GM12878 (cell line): ENCODE results near the gene PXMP2. TPM values are rescaled to one million over a fixed set of nuclear protein-coding genes. Genes with fewer than 3 reads are reported as not detected.

ENCODE experiments used
- ATAC-seq: fragments of 200-7000 bp; cut with Tn5 transposase; 3 replicates; pipeline ENCODE4 v1.9.1; 2020; ENCODE audit warnings: mild to moderate bottlenecking, moderate library complexity
- BruUV-seq: library from RNA; stranded (reverse); fragments of 400-500 nt; replicated peaks from 2 replicates; lab custom pipeline; 2021; lab: Mats Ljungman, UMichigan
- CTCF ChIA-PET: fragments of 300-600 bp; sonication (Branson Sonifier 250); formaldehyde crosslinking; extraction: SDS; loops from one replicate; lab custom pipeline; 2021; ENCODE audit warnings: inconsistent platforms; lab: Yijun Ruan, JAX
- POLR2A ChIA-PET: fragments of 350-600 bp; formaldehyde crosslinking; extraction: SDS; loops from one replicate; lab custom pipeline; 2021; ENCODE audit warnings: inconsistent platforms; lab: Charles Lee
- RAD21 ChIA-PET: fragments of 300-600 bp; sonication (Branson Sonifier 250); formaldehyde crosslinking; loops from one replicate; lab custom pipeline; 2023; ENCODE audit warnings: antibody characterized with exemption; ENCODE audit not compliant: unreplicated experiment; lab: Charles Lee
- SMC1A ChIA-PET: fragments of 300-600 bp; sonication (Branson Sonifier 250); formaldehyde crosslinking; loops from one replicate; lab custom pipeline; 2023; ENCODE audit not compliant: unreplicated experiment, uncharacterized antibody; lab: Charles Lee
- DNase-seq: peaks from one replicate; pipeline ENCODE4 v3.0.0-alpha.2; 2011; ENCODE audit warnings: low read depth, low spot score
- FAIRE-seq: peaks from 3 replicates; lab custom pipeline; 2011; peaks lifted over from hg19 to GRCh38; lab: Jason Lieb, UNC
- H2AFZ ChIP-seq: 2 replicates; pipeline ENCODE4 v1.6.0; 2011; ENCODE audit warnings: low read depth, low read length, control low read depth; ENCODE audit not compliant: control insufficient read depth
- H3K27ac ChIP-seq: 2 replicates; pipeline ENCODE4 v1.5.1; 2011; ENCODE audit warnings: control low read depth; ENCODE audit not compliant: control insufficient read depth, insufficient read depth
- H3K27me3 ChIP-seq, 2 experiments: replicated peaks in 1 of 2; 2 replicates each; pipeline versions ENCODE4 v1.6.0 to v1.6.1; 2011; ENCODE audit warnings: low read length in 1 of 2; ENCODE audit not compliant: control insufficient read depth in 2 of 2, insufficient read depth in 2 of 2
- H3K36me3 ChIP-seq, 2 experiments: 2 replicates each; pipeline ENCODE4 v1.5.1; 2011; ENCODE audit warnings: low read length in 1 of 2; ENCODE audit not compliant: control insufficient read depth in 2 of 2, insufficient read depth in 2 of 2
- H3K4me1 ChIP-seq: 2 replicates; pipeline ENCODE4 v1.6.1; 2011; ENCODE audit warnings: mild to moderate bottlenecking, low read length, moderate library complexity, mixed read lengths; ENCODE audit not compliant: control insufficient read depth, insufficient read depth
- H3K4me2 ChIP-seq: 2 replicates; pipeline ENCODE4 v1.6.0; 2011; ENCODE audit warnings: control low read depth; ENCODE audit not compliant: control insufficient read depth, insufficient read depth
- H3K4me3 ChIP-seq: fragments of 200-600 bp; sonication (generic); 2 replicates; pipeline ENCODE4 v1.5.1; 2016
- H3K79me2 ChIP-seq: 2 replicates; pipeline ENCODE4 v1.6.0; 2011; ENCODE audit warnings: low read length; ENCODE audit not compliant: control insufficient read depth, insufficient read depth
- H3K9ac ChIP-seq: 2 replicates; pipeline ENCODE4 v1.8.0; 2011; ENCODE audit warnings: low read length, control low read depth, mixed read lengths; ENCODE audit not compliant: control insufficient read depth, insufficient read depth
- H3K9me3 ChIP-seq: replicated peaks from 3 replicates; pipeline ENCODE4 v1.5.1; 2011; ENCODE audit warnings: mild to moderate bottlenecking, low read length; ENCODE audit not compliant: control insufficient read depth, insufficient read depth
- H4K20me1 ChIP-seq: 2 replicates; pipeline ENCODE4 v1.6.0; 2011; ENCODE audit not compliant: control insufficient read depth, insufficient read depth
- EED ChIP-seq: sonication (generic); IDR thresholded peaks from 2 replicates; pipeline ENCODE4 v1.6.1; 2016; ENCODE audit warnings: antibody characterized with exemption, low read depth
- LARP7 ChIP-seq: fragments of 450-650 bp; IDR thresholded peaks from 2 replicates; pipeline ENCODE4 v1.6.1; 2017; ENCODE audit warnings: mild to moderate bottlenecking
- NFXL1 ChIP-seq: fragments of 450-650 bp; IDR thresholded peaks from 2 replicates; pipeline ENCODE4 v1.6.1; 2017; ENCODE audit warnings: antibody characterized with exemption, mild to moderate bottlenecking, borderline replicate concordance
- NKRF ChIP-seq: fragments of 450-650 bp; conservative IDR thresholded peaks from 2 replicates; pipeline ENCODE4 v1.6.1; 2017; ENCODE audit warnings: mild to moderate bottlenecking, moderate library complexity
- TCF3 ChIP-seq: IDR thresholded peaks from 2 replicates; pipeline ENCODE4 v1.6.1; 2012; ENCODE audit warnings: low read depth, mild to moderate bottlenecking, low read length, borderline replicate concordance; ENCODE audit not compliant: insufficient read depth
- ZNF687 ChIP-seq: fragments of 450-650 bp; IDR thresholded peaks from 2 replicates; pipeline ENCODE4 v1.6.1; 2017; ENCODE audit warnings: mild to moderate bottlenecking, moderate library complexity
- WGBS: methylation state at CpG from one replicate; pipeline ENCODE4 v1.1.6; 2016; ENCODE audit warnings: low lambda C conversion rate; ENCODE audit not compliant: insufficient replicate concordance, insufficient coverage; ENCODE audit errors: missing lambda C conversion rate; 5-methylcytosine and 5-hydroxymethylcytosine counted together
- in situ Hi-C: fragments of 300-500 bp; cut with MboI; formaldehyde crosslinking; loops from 9 replicates; pipeline ENCODE4 v1.14.3; 2018; ENCODE audit warnings: mixed read lengths
- intact Hi-C: fragments of 100-400 bp; cut with micrococcal nuclease; formaldehyde crosslinking; loops from one replicate; pipeline ENCODE4 v1.14.2; 2022; ENCODE audit not compliant: unreplicated experiment
- polyA plus RNA-seq, 11 experiments: library from polyadenylated mRNA; depleted of rRNA in 4 of 11; unstranded in 6 of 11; stranded (reverse) in 5 of 11; fragments of >200 nt; fragmentation: Nextera tagmentation in 4 of 11; fragmentation: Illumina TruSeq in 1 of 11; extraction: Ambion mirVana in 4 of 11; extraction: Trizol in 1 of 11; gene quantifications; 1 replicate in 1 of 11; 2 replicates in 10 of 11; pipeline versions ENCODE4 v1.2.1 to v1.2.3, GENCODE V29; 2011 to 2016; ENCODE audit warnings: inconsistent platforms in 2 of 11, missing spikeins in 2 of 11, low read depth in 1 of 11
- small RNA-seq: library from RNA; depleted of rRNA; stranded (forward); fragments of <200 nt; gene quantifications from one replicate; pipeline ENCODE3, GENCODE V24; 2014
- total RNA-seq, 4 experiments: library from RNA; depleted of rRNA in 3 of 4; stranded (reverse); fragments of >200 nt in 3 of 4; fragmentation: Illumina TruSeq in 1 of 4; extraction: Trizol in 1 of 4; gene quantifications; 2 replicates each; pipeline versions ENCODE4 v1.2.1 to v1.2.3, GENCODE V29; 2013 to 2021

The PXMP2 gene
- total and polyA plus RNA-seq, 10 of the 15 experiments (the other 5 are each of a cell fraction or from before 2014, with no cell fraction given), result 4.0 to 97.8 (median 42.0) TPM

GRCh38 chr12:132754160-132754932, 67.0 kb downstream of the PXMP2 start:
- H3K9ac ChIP-seq, result no peak overlapping the region
- WGBS, result 99% methylated on average over 14 of the region's 14 CpGs
- FAIRE-seq (no peak), DNase-seq (no peak), ATAC-seq (peak; percentile 53)
- TF ChIP-seq TCF3 (no peak), EED (no peak), NKRF (no peak), ZNF687 (no peak), NFXL1 (no peak), LARP7 (no peak)
- BruUV-seq, result no TSS peak
- H3K27ac ChIP-seq, result no peak overlapping the region
- H3K4me2 ChIP-seq, result no peak overlapping the region
- ChIA-PET RAD21 (no interaction called here), SMC1A (interaction anchor here (2.0 kb wide), 1 partner anchor 13 kb away, joined by 4 read pairs; no protein-coding TSS in a partner anchor), POLR2A (interaction anchor here (1.4 kb wide), 1 partner anchor 10 kb away, joined by 3 read pairs; no protein-coding TSS in a partner anchor), CTCF (interaction anchor here (1.6 kb wide), 1 partner anchor 23 kb away, joined by 4 read pairs; no protein-coding TSS in a partner anchor)
- no peak overlapping the region for H2AFZ ChIP-seq
- H3K27me3 ChIP-seq, result no peaks in the 10 kb centered on the region
- H3K4me1 ChIP-seq, result no peaks in the 10 kb centered on the region
- in situ Hi-C loops, result no loop called here
- H4K20me1 ChIP-seq, result no peaks in the 10 kb centered on the region
- intact Hi-C loops, result no loop called here
- no peak overlapping the region for H3K4me3 ChIP-seq
- H3K9me3 ChIP-seq, result no peaks in the 10 kb centered on the region
- H3K36me3 ChIP-seq, result peaks cover 8 to 32% of the 10 kb centered on the region in 2 experiments
- peaks cover 35% of the 10 kb centered on the region for H3K79me2 ChIP-seq

Small RNA genes within 50 kb of the gene (small RNA-seq; reads per million reads assigned to genes)
- gene RNA5SP379, result 0.12 reads per million

Other genes with a start within 250 kb of the PXMP2 start
Only the 7 nearest of the 8 such genes appear.
- gene FBRSL1, start 197.4 kb upstream of the PXMP2 start, total RNA-seq (2014; rRNA removed), result 4.5 and 6.3 TPM in 2 replicates
- gene FBRSL1, start 197.4 kb upstream of the PXMP2 start, total RNA-seq (2014; rRNA removed; fragmentation: Illumina TruSeq; extraction: Trizol), result 2.0 and 6.7 TPM in 2 replicates
- gene FBRSL1, start 197.4 kb upstream of the PXMP2 start, total RNA-seq (2021), result 53.4 and 55.1 TPM in 2 replicates
- gene FBRSL1, start 197.4 kb upstream of the PXMP2 start, polyA plus RNA-seq (2011; rRNA removed), result 0.40 and 0.81 TPM in 2 replicates
- 1.1 and 12.3 TPM in 2 replicates for gene FBRSL1, start 197.4 kb upstream of the PXMP2 start, polyA plus RNA-seq (2014; fragmentation: Illumina TruSeq; extraction: Trizol)
- under 1 TPM; 0.19 to 0.58 TPM for gene FBRSL1, start 197.4 kb upstream of the PXMP2 start, polyA plus RNA-seq (2014; fragmentation: Nextera tagmentation; extraction: Ambion mirVana)
- 19.9 and 29.3 TPM in 2 replicates for gene FBRSL1, start 197.4 kb upstream of the PXMP2 start, polyA plus RNA-seq (2014; rRNA removed)
- 1 to 10 TPM; 1.4 to 1.9 TPM for gene FBRSL1, start 197.4 kb upstream of the PXMP2 start, polyA plus RNA-seq (2016; fragmentation: Nextera tagmentation; extraction: Ambion mirVana)
- not detected in 2 replicates for gene LRCOL1, start 77.0 kb upstream of the PXMP2 start, total RNA-seq (2014; rRNA removed)
- gene LRCOL1, start 77.0 kb upstream of the PXMP2 start, total RNA-seq (2014; rRNA removed; fragmentation: Illumina TruSeq; extraction: Trizol), result not detected in 2 replicates
- not detected in 2 replicates for gene LRCOL1, start 77.0 kb upstream of the PXMP2 start, total RNA-seq (2021)
- gene LRCOL1, start 77.0 kb upstream of the PXMP2 start, polyA plus RNA-seq (2011; rRNA removed), result not detected in 2 replicates
- not detected in 2 replicates for gene LRCOL1, start 77.0 kb upstream of the PXMP2 start, polyA plus RNA-seq (2014; fragmentation: Illumina TruSeq; extraction: Trizol)
- gene LRCOL1, start 77.0 kb upstream of the PXMP2 start, polyA plus RNA-seq (2014; fragmentation: Nextera tagmentation; extraction: Ambion mirVana), result not detected
- gene LRCOL1, start 77.0 kb upstream of the PXMP2 start, polyA plus RNA-seq (2014; rRNA removed), result not detected in 2 replicates
- gene LRCOL1, start 77.0 kb upstream of the PXMP2 start, polyA plus RNA-seq (2016; fragmentation: Nextera tagmentation; extraction: Ambion mirVana), result not detected
- not detected in 2 replicates for gene P2RX2, start 68.8 kb upstream of the PXMP2 start, total RNA-seq (2014; rRNA removed)
- gene P2RX2, start 68.8 kb upstream of the PXMP2 start, total RNA-seq (2014; rRNA removed; fragmentation: Illumina TruSeq; extraction: Trizol), result not detected in 2 replicates
- gene P2RX2, start 68.8 kb upstream of the PXMP2 start, total RNA-seq (2021), result not detected in 2 replicates
- not detected in 2 replicates for gene P2RX2, start 68.8 kb upstream of the PXMP2 start, polyA plus RNA-seq (2011; rRNA removed)
- not detected in 2 replicates for gene P2RX2, start 68.8 kb upstream of the PXMP2 start, polyA plus RNA-seq (2014; fragmentation: Illumina TruSeq; extraction: Trizol)
- not detected for gene P2RX2, start 68.8 kb upstream of the PXMP2 start, polyA plus RNA-seq (2014; fragmentation: Nextera tagmentation; extraction: Ambion mirVana)
- gene P2RX2, start 68.8 kb upstream of the PXMP2 start, polyA plus RNA-seq (2014; rRNA removed), result not detected in 2 replicates
- not detected for gene P2RX2, start 68.8 kb upstream of the PXMP2 start, polyA plus RNA-seq (2016; fragmentation: Nextera tagmentation; extraction: Ambion mirVana)
- 56.1 and 69.6 TPM in 2 replicates for gene POLE, start 245 bp upstream of the PXMP2 start, total RNA-seq (2014; rRNA removed)
- gene POLE, start 245 bp upstream of the PXMP2 start, total RNA-seq (2014; rRNA removed; fragmentation: Illumina TruSeq; extraction: Trizol), result 24.8 and 26.7 TPM in 2 replicates
- 86.8 and 103 TPM in 2 replicates for gene POLE, start 245 bp upstream of the PXMP2 start, total RNA-seq (2021)
- 21.4 and 43.6 TPM in 2 replicates for gene POLE, start 245 bp upstream of the PXMP2 start, polyA plus RNA-seq (2011; rRNA removed)
- gene POLE, start 245 bp upstream of the PXMP2 start, polyA plus RNA-seq (2014; fragmentation: Illumina TruSeq; extraction: Trizol), result 29.8 and 50.0 TPM in 2 replicates
- 1 to 10 TPM; 2.3 to 3.5 TPM for gene POLE, start 245 bp upstream of the PXMP2 start, polyA plus RNA-seq (2014; fragmentation: Nextera tagmentation; extraction: Ambion mirVana)
- gene POLE, start 245 bp upstream of the PXMP2 start, polyA plus RNA-seq (2014; rRNA removed), result 84.2 and 91.5 TPM in 2 replicates
- gene POLE, start 245 bp upstream of the PXMP2 start, polyA plus RNA-seq (2016; fragmentation: Nextera tagmentation; extraction: Ambion mirVana), result 10 to 100 TPM; 28.7 to 30.6 TPM
- gene PGAM5, start 23.3 kb downstream of the PXMP2 start, total RNA-seq (2014; rRNA removed), result 71.2 and 81.8 TPM in 2 replicates
- 47.6 and 55.7 TPM in 2 replicates for gene PGAM5, start 23.3 kb downstream of the PXMP2 start, total RNA-seq (2014; rRNA removed; fragmentation: Illumina TruSeq; extraction: Trizol)
- gene PGAM5, start 23.3 kb downstream of the PXMP2 start, total RNA-seq (2021), result 79.7 and 90.9 TPM in 2 replicates
- gene PGAM5, start 23.3 kb downstream of the PXMP2 start, polyA plus RNA-seq (2011; rRNA removed), result 16.2 and 27.7 TPM in 2 replicates
- gene PGAM5, start 23.3 kb downstream of the PXMP2 start, polyA plus RNA-seq (2014; fragmentation: Illumina TruSeq; extraction: Trizol), result 16.5 and 44.3 TPM in 2 replicates
- 10 to 100 TPM in 1 of 2 experiments, 1 to 10 TPM in 1; 9.6 to 16.4 TPM for gene PGAM5, start 23.3 kb downstream of the PXMP2 start, polyA plus RNA-seq (2014; fragmentation: Nextera tagmentation; extraction: Ambion mirVana)
- 66.9 and 68.4 TPM in 2 replicates for gene PGAM5, start 23.3 kb downstream of the PXMP2 start, polyA plus RNA-seq (2014; rRNA removed)
- 10 to 100 TPM in 1 of 2 experiments, 1 to 10 TPM in 1; 8.2 to 46.3 TPM for gene PGAM5, start 23.3 kb downstream of the PXMP2 start, polyA plus RNA-seq (2016; fragmentation: Nextera tagmentation; extraction: Ambion mirVana)
- 53.6 and 57.3 TPM in 2 replicates for gene ANKLE2, start 74.2 kb downstream of the PXMP2 start, total RNA-seq (2014; rRNA removed)
- 47.5 and 52.6 TPM in 2 replicates for gene ANKLE2, start 74.2 kb downstream of the PXMP2 start, total RNA-seq (2014; rRNA removed; fragmentation: Illumina TruSeq; extraction: Trizol)
- gene ANKLE2, start 74.2 kb downstream of the PXMP2 start, total RNA-seq (2021), result 63.5 and 65.9 TPM in 2 replicates
- gene ANKLE2, start 74.2 kb downstream of the PXMP2 start, polyA plus RNA-seq (2011; rRNA removed), result 58.3 and 89.4 TPM in 2 replicates
- 47.7 and 53.3 TPM in 2 replicates for gene ANKLE2, start 74.2 kb downstream of the PXMP2 start, polyA plus RNA-seq (2014; fragmentation: Illumina TruSeq; extraction: Trizol)
- 1 to 10 TPM; 4.3 to 6.7 TPM for gene ANKLE2, start 74.2 kb downstream of the PXMP2 start, polyA plus RNA-seq (2014; fragmentation: Nextera tagmentation; extraction: Ambion mirVana)
- gene ANKLE2, start 74.2 kb downstream of the PXMP2 start, polyA plus RNA-seq (2014; rRNA removed), result 65.5 and 69.0 TPM in 2 replicates
- gene ANKLE2, start 74.2 kb downstream of the PXMP2 start, polyA plus RNA-seq (2016; fragmentation: Nextera tagmentation; extraction: Ambion mirVana), result 10 to 100 TPM; 28.2 to 41.7 TPM
- 30.5 and 33.2 TPM in 2 replicates for gene GOLGA3, start 141.3 kb downstream of the PXMP2 start, total RNA-seq (2014; rRNA removed)
- 17.4 and 18.6 TPM in 2 replicates for gene GOLGA3, start 141.3 kb downstream of the PXMP2 start, total RNA-seq (2014; rRNA removed; fragmentation: Illumina TruSeq; extraction: Trizol)
- 36.3 and 42.7 TPM in 2 replicates for gene GOLGA3, start 141.3 kb downstream of the PXMP2 start, total RNA-seq (2021)
- 5.7 and 9.7 TPM in 2 replicates for gene GOLGA3, start 141.3 kb downstream of the PXMP2 start, polyA plus RNA-seq (2011; rRNA removed)
- gene GOLGA3, start 141.3 kb downstream of the PXMP2 start, polyA plus RNA-seq (2014; fragmentation: Illumina TruSeq; extraction: Trizol), result 4.6 and 8.3 TPM in 2 replicates
- 1 to 10 TPM; 2.0 to 3.7 TPM for gene GOLGA3, start 141.3 kb downstream of the PXMP2 start, polyA plus RNA-seq (2014; fragmentation: Nextera tagmentation; extraction: Ambion mirVana)
- gene GOLGA3, start 141.3 kb downstream of the PXMP2 start, polyA plus RNA-seq (2014; rRNA removed), result 16.0 and 21.5 TPM in 2 replicates
- gene GOLGA3, start 141.3 kb downstream of the PXMP2 start, polyA plus RNA-seq (2016; fragmentation: Nextera tagmentation; extraction: Ambion mirVana), result 10 to 100 TPM; 14.4 to 16.8 TPM